Kidney (tissue), 14 donors: ENCODE results near the gene DCN. TPM values are rescaled to one million over a fixed set of nuclear protein-coding genes. Genes with fewer than 3 reads are reported as not detected.

Source experiments
- DNase-seq, 5 donors: peaks; one replicate each; pipeline ENCODE4 v3.0.0-alpha.2; 2013 to 2020
- FAIRE-seq: peaks from 2 replicates; lab custom pipeline; 2012; peaks lifted over from hg19 to GRCh38; lab: Jason Lieb, UNC
- H3K27ac ChIP-seq, 2 donors: one replicate each; pipeline ENCODE4 v1.7.0; 2013; ENCODE audit warnings: low read depth in 2 of 2, low read length in 2 of 2, inconsistent platforms in 1 of 2
- H3K27me3 ChIP-seq: one replicate; pipeline ENCODE4 v1.7.1; 2013; ENCODE audit warnings: low read length, inconsistent platforms; ENCODE audit not compliant: control insufficient read depth, insufficient read depth
- H3K36me3 ChIP-seq, 3 donors: one replicate each; pipeline versions ENCODE4 v1.7.0 to v1.7.1; 2013; ENCODE audit warnings: low read length in 3 of 3, control low read depth in 1 of 3, inconsistent platforms in 1 of 3; ENCODE audit not compliant: insufficient read depth in 3 of 3, control insufficient read depth in 2 of 3
- H3K4me1 ChIP-seq, 3 donors: one replicate each; pipeline versions ENCODE4 v1.7.0 to v1.7.1; 2013; ENCODE audit warnings: low read length in 3 of 3, inconsistent platforms in 1 of 3, low read depth in 1 of 3; ENCODE audit not compliant: control insufficient read depth in 2 of 3, insufficient read depth in 2 of 3
- H3K4me3 ChIP-seq, 3 donors: one replicate each; pipeline versions ENCODE4 v1.7.0 to v1.8.1; 2013; ENCODE audit warnings: low read length in 3 of 3, control low read depth in 1 of 3, inconsistent platforms in 1 of 3
- H3K9ac ChIP-seq, 3 donors: one replicate each; pipeline versions ENCODE4 v1.7.0 to v1.7.1; 2013; ENCODE audit warnings: low read length in 3 of 3, control low read depth in 1 of 3, inconsistent platforms in 1 of 3
- H3K9me3 ChIP-seq, 3 donors: one replicate each; pipeline versions ENCODE4 v1.7.0 to v1.7.1; 2013; ENCODE audit warnings: low read length in 3 of 3, control low read depth in 1 of 3, inconsistent platforms in 1 of 3; ENCODE audit not compliant: control insufficient read depth in 2 of 3, insufficient read depth in 1 of 3
- CTCF ChIP-seq: IDR thresholded peaks from 3 replicates; pipeline ENCODE4 v1.5.1; 2012; ENCODE audit warnings: mild to moderate bottlenecking, moderate library complexity, borderline replicate concordance; ENCODE audit not compliant: insufficient read depth; ENCODE audit errors: extremely low read depth
- intact Hi-C: fragments of 100-400 bp; cut with DNase I; formaldehyde crosslinking; loops from one replicate; pipeline ENCODE4 v1.11.1; 2022
- polyA plus RNA-seq: library from polyadenylated mRNA; stranded (reverse); fragments of 350-450 nt; fragmentation: Illumina TruSeq; extraction: RNeasy Lipid Tissue Mini Kit (QIAGEN cat#74804); gene quantifications from one replicate; pipeline ENCODE4 v1.2.3, GENCODE V29; 2014; ENCODE audit warnings: low read depth, low replicate concordance; ENCODE audit not compliant: insufficient read depth
- total RNA-seq: library from RNA; stranded (reverse); fragmentation: NEBNext Ultra II Directional; extraction: Animal tissue kit (Norgen Biotek cat#: 25700); gene quantifications from one replicate; pipeline ENCODE4 v1.2.1, GENCODE V29; 2021
- donor health status: control.
- donor health status: control.
- donor health status: control.
- donor health status: control.
- donor health status: control.
- donor health status: DM: yes; HTN: yes; CAD: no.
- donor health status: Normal renal cell carcinoma (clear cell type).

Gene DCN
- total and polyA plus RNA-seq, 2 donors from 2014 or later, result 239 to 317 TPM

- no peak for TF ChIP-seq CTCF
- intact Hi-C loops, result no loop called here
- Histone ChIP-seq H3K27me3 (no peaks in the 10 kb centered on the region), H3K4me3 (no peak overlapping the region), H3K9ac (no peak overlapping the region), H3K36me3 (no peaks in the 10 kb centered on the region), H3K27ac (no peak overlapping the region), H3K9me3 (no peaks in the 10 kb centered on the region), H3K4me1 (no peaks in the 10 kb centered on the region)
- FAIRE-seq, result no peak
- DNase-seq, result no peak
These were observed 19.5 kb downstream of the DCN start for GRCh38 chr12:91163116-91163515.

GRCh38 chr12:91161009-91161408 is 21.6 kb downstream of the DCN start:
- FAIRE-seq (no peak), DNase-seq (no peak)
- intact Hi-C loops, result no loop called here
- no peaks in the 10 kb centered on the region for H3K36me3 ChIP-seq
- TF ChIP-seq CTCF, result no peak
- no peaks in the 10 kb centered on the region for H3K4me1 ChIP-seq
- H3K9me3 ChIP-seq, result no peaks in the 10 kb centered on the region
- H3K9ac ChIP-seq, result no peak overlapping the region
- no peak overlapping the region for H3K4me3 ChIP-seq
- H3K27ac ChIP-seq, result no peak overlapping the region
- no peaks in the 10 kb centered on the region for H3K27me3 ChIP-seq

- no peaks in the 10 kb centered on the region for H3K27me3 ChIP-seq
- H3K36me3 ChIP-seq, result peaks cover 0 to 2% (median 0%) of the 10 kb centered on the region in 3 donors
- intact Hi-C loops, result no loop called here
- no peak for TF ChIP-seq CTCF
- H3K4me1 ChIP-seq, result no peaks in the 10 kb centered on the region
- no peak overlapping the region for H3K27ac ChIP-seq
- H3K4me3 ChIP-seq, result no peak overlapping the region
- FAIRE-seq, result no peak
- no peak for DNase-seq
- no peaks in the 10 kb centered on the region for H3K9me3 ChIP-seq
- H3K9ac ChIP-seq, result no peak overlapping the region
These were observed 26.6 kb downstream of the DCN start for GRCh38 chr12:91155990-91156389.

DNA sequence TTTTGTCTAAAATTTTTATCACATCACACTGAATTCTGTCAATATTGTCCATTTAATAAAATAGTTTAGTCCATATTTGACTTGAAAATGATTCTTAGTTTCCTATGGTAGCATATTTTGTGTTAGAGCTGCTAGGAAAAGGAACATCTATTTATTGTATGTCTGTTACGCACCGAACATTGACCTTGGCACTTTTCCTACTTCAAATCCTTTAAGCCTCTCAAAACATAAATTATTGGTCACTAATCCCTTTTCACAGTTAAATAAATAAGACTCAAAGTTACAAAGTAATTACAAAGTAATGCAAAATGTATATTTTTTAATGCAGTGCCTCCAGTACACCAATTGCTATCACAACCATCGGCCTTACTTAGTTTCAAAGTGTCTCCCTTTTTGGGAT is 28.5 kb downstream of the DCN start:
- no peaks in the 10 kb centered on the region for H3K9me3 ChIP-seq
- no peaks in the 10 kb centered on the region for H3K27me3 ChIP-seq
- intact Hi-C loops, result no loop called here
- H3K4me3 ChIP-seq, result no peak overlapping the region
- DNase-seq (no peak), FAIRE-seq (no peak)
- H3K36me3 ChIP-seq, result peaks cover 0 to 2% (median 0%) of the 10 kb centered on the region in 3 donors
- H3K27ac ChIP-seq, result no peak overlapping the region
- H3K4me1 ChIP-seq, result no peaks in the 10 kb centered on the region
- no peak for TF ChIP-seq CTCF
- H3K9ac ChIP-seq, result no peak overlapping the region
